GM18873 (cell line): ENCODE results near the gene INSM2.

Experiments used
- ATAC-seq: cut with Tn5 transposase; IDR thresholded peaks from one replicate; pipeline ENCODE4 v1.9.1; 2021; ENCODE audit warnings: mild to moderate bottlenecking, moderate library complexity, moderate number of reproducible peaks; ENCODE audit not compliant: unreplicated experiment, low FRiP score

Gene INSM2

DNA sequence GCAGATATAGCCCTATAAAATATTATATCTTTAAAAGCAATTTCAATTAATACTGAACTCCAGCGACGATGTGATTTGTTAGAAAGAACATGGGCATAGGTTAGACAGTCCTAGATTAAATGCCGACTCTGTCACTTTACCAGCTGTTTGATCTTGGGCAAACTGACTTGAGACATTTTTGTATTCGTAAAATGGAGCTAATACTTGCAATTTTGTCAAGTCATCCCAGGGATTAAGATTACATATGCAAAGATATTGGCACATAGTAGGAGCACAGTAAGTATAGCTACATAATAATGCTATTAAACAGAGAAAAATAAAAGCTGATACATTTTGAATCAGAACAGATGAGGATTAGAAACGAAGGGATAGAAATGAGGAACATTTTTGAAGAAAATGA lies 9.0 kb downstream of the INSM2 start:
- no peak for ATAC-seq

GRCh38 chr14:35549551-35549950 lies 15.6 kb downstream of the INSM2 start:
- no peak for ATAC-seq

GRCh38 chr14:35551081-35551480 lies 17.1 kb downstream of the INSM2 start:
- no peak for ATAC-seq

GRCh38 chr14:35553808-35554207 lies 19.8 kb downstream of the INSM2 start:
- ATAC-seq: no peak

- ATAC-seq: no peak
Measured at GRCh38 chr14:35556548-35556947, 22.6 kb downstream of the INSM2 start.

DNA sequence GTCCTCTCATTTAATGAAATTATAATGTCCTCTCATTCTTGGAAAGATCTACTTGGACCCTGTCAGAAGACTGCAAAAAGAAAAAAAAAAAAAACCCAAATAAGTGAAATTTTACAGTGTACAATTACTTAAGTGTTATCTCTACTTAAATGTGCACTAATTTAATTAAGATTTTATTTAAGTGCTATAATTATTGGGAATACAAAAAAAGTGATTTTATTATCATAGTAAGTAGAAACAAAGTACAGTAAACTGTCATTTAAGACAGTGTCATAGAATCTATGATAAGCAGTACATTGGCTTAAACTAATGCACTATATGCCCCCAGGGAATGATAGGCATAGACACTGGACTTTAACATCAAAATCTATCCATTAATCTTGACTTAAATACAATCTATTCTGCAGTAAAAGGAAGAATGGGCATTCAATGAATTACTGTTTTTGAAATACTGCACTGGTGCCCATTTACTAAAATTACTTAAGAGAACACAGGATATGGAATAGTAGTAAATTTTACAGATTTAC lies 23.3 kb downstream of the INSM2 start:
- ATAC-seq: no peak

DNA sequence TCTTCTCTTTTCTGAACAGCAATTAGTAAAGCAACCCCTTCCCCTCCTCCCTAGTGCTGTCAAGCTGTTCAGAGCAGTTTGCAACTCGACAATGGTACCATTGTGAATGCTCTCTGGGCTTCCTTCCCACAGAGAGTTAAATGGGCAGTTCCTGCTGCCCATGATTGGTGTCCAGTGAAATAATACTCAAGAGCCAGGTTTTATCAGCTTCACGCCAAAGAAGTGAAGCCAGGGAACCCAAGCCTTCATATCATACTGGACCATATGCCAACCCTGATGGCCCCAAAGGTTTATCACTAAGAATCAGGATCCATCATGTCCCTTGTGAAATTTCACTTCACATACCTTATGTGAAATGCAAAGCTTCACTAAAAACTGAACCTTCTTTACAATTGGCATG lies 24.7 kb downstream of the INSM2 start:
- ATAC-seq: no peak

GRCh38 chr14:35565871-35566464 lies 32.0 kb downstream of the INSM2 start:
- ATAC-seq: no peak

DNA sequence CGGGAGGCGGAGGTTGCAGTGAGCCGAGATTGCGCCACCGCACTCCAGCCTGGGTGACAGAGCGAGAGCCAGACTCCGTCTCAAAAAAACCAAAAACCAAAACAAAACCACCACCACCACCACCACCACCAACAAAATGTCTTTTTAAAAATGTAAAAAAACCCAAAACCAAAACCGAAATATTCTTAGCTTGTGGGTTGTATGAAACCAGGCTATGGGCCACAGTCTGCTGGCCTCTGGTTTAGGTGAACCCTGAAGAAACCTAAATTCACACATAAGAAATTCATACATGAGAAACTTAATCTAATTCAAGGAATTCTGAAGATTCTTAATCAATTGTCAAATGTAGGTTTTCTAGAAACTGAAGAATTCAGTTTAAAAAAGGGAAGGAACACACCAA lies 37.6 kb downstream of the INSM2 start:
- ATAC-seq: no peak

DNA sequence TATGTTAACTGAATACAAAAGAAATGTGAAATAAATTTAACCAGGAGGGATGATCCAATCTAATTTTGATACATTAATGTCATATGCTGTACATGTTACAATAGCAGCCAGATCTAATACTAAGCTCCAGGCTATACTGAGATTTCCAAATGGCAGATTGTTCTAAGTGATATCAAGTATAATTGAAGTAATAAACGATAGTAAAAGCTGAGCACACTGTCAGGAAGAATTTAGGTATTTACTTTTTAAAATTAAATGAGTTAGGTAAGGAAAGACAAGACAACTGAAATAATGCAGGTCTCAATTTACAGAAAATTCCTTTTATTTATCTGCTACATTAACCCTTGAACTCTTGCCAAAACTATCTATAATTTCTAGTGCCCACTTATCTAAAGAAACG lies 39.9 kb downstream of the INSM2 start:
- ATAC-seq: no peak

- no peak for ATAC-seq
Measured at GRCh38 chr14:35576260-35576659, 42.3 kb downstream of the INSM2 start.

- ATAC-seq: no peak
Measured at GRCh38 chr14:35576856-35577255, 42.9 kb downstream of the INSM2 start.

DNA sequence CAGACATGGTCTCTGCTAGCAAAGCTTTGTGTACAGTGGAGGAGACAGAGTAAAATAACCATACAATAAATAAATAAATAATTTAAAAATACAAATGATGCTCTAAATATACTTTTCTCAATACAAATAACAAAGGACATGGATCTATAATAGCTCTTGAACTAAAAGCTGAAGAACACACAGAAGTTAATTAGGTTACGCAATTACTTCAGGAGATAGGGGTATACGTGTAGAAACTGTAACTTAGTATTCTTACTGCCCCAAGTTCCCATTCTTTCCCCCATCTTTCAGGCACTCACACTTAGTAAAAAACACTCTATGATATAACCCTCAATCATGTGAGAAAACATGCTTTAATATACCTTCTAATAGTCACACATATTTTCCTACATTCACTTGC lies 44.2 kb downstream of the INSM2 start:
- no peak for ATAC-seq

DNA sequence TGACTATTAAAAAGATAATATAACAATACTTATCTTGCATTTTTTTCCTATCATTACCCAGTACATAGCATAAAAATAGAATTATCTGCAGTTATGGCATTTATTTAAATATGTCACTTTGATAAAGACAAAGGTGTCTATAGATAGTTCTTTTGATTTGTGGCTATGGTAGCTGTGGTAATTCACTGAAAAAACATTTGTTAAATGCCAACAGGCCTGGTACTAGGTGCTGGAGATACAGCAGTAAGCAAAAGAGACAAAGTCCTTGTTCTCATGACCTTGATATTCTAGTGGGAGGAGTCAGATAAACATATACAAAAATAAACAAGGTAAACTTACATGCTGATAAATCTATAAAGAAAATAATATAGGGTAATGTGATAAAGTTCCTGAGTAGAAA lies 44.7 kb downstream of the INSM2 start:
- no peak for ATAC-seq
